ENCODE data around the gene PITX3. TPM values are rescaled to one million over a fixed set of nuclear protein-coding genes. Genes with fewer than 3 reads are reported as not detected.

Gene PITX3
- total and polyA plus RNA-seq, 10 of the 15 experiments (the other 5 are each of a cell fraction or from before 2014, with no cell fraction given): not detected

- TF ChIP-seq, protein P1, sequence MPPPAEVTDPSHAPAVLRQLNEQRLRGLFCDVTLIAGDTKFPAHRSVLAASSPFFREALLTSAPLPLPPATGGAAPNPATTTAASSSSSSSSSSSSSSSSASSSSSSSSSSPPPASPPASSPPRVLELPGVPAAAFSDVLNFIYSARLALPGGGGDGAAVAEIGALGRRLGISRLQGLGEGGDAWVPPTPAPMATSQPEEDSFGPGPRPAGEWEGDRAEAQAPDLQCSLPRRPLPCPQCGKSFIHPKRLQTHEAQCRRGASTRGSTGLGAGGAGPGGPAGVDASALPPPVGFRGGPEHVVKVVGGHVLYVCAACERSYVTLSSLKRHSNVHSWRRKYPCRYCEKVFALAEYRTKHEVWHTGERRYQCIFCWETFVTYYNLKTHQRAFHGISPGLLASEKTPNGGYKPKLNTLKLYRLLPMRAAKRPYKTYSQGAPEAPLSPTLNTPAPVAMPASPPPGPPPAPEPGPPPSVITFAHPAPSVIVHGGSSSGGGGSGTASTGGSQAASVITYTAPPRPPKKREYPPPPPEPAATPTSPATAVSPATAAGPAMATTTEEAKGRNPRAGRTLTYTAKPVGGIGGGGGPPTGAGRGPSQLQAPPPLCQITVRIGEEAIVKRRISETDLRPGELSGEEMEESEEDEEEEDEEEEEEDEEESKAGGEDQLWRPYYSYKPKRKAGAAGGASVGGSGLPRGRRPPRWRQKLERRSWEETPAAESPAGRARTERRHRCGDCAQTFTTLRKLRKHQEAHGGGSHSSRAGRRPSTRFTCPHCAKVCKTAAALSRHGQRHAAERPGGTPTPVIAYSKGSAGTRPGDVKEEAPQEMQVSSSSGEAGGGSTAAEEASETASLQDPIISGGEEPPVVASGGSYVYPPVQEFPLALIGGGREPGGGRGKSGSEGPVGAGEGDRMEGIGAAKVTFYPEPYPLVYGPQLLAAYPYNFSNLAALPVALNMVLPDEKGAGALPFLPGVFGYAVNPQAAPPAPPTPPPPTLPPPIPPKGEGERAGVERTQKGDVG (CRISPR knock-in tag; IDR thresholded peaks at IDR 0.05): no peak
- TF ChIP-seq TCF7 (IDR thresholded peaks at IDR 0.05; ENCODE audit: borderline replicate concordance): no peak
Observed at GRCh38 chr10:102231357-102232318, 9.7 kb downstream of the PITX3 start (continued).

DNA sequence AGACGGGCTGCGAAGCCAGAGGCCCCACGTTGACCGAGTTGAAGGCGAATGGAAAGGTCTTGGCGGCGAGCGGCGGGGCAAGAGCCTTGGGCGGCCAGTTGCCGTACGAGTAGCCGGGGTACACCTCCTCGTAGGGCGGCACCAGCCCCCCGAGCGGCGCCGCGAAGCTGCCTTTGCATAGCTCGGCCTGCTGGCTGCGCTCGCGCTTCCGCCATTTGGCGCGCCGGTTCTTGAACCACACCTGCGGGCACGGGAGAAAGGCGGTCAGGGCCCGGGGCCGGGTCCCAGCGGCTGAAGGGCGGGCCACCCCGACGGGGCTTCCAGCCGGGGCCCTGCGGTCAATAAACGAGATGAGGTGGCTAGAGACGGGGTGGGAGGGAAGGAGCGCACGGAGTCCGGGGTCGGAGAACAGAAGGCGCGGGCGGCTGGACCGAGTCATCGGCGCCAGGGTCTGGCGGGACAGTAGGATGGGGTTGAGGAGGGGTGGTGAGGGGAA is 10.4 kb downstream of the PITX3 start:
- Histone ChIP-seq H3K4me1 (ENCODE audit: control insufficient read depth, insufficient read depth, low read length) (peaks cover 15% of the 10 kb centered on the region), H3K9ac (ENCODE audit: control insufficient read depth, insufficient read depth, low read length) (no peak overlapping the region), H3K9me3 (replicated peaks; ENCODE audit: control insufficient read depth, insufficient read depth, low read length) (no peaks in the 10 kb centered on the region), H3K27ac (ENCODE audit: control insufficient read depth, insufficient read depth) (no peak overlapping the region), H3K79me2 (ENCODE audit: control insufficient read depth, insufficient read depth, low read length) (no peaks in the 10 kb centered on the region), H3K4me2 (ENCODE audit: control insufficient read depth, insufficient read depth) (peak overlapping the region; percentile 89), H3K27me3 (replicated peaks in 1 of 2; ENCODE audit: control insufficient read depth in 2 of 2, insufficient read depth in 2 of 2, low read length in 1 of 2) (peaks cover 7 to 11% of the 10 kb centered on the region in 2 experiments), H4K20me1 (ENCODE audit: control insufficient read depth, insufficient read depth) (no peaks in the 10 kb centered on the region), H3K4me3 (peak overlapping the region; percentile 64), H3K36me3 (ENCODE audit: control insufficient read depth in 2 of 2, insufficient read depth in 2 of 2, low read length in 1 of 2) (no peaks in the 10 kb centered on the region), H2AFZ (ENCODE audit: control insufficient read depth, low read depth, low read length) (peak overlapping the region; percentile 64)
- POLR2A ChIA-PET: interaction anchor here (0.6 to 1.4 kb wide), 5 partner anchors 64 to 191 kb away, joined by 3 to 4 read pairs (median 3); no protein-coding TSS in a partner anchor
- ATAC-seq (peak; percentile 49), FAIRE-seq (no peak), DNase-seq (ENCODE audit: low read depth, low spot score) (no peak)
- intact Hi-C loops (cut with micrococcal nuclease; ENCODE audit: unreplicated experiment): loop anchor here (1.0 to 5.0 kb wide), 3 partner anchors 121 to 351 kb away; no protein-coding TSS in a partner anchor
- BruUV-seq (replicated peaks): no TSS peak
- in situ Hi-C loops (cut with MboI): no loop called here
- CTCF ChIA-PET: interaction anchor here (0.5 to 15.4 kb wide), 49 partner anchors 8 to 703 kb away, joined by 3 to 632 read pairs (median 6); partner anchors contain the start of genes CUEDC2, FBXL15, GBF1 and NFKB2
- 3% methylated on average over 50 of the region's 52 CpGs for WGBS (ENCODE audit: insufficient coverage, insufficient replicate concordance, low lambda C conversion rate, missing lambda C conversion rate)
- SMC1A ChIA-PET (ENCODE audit: uncharacterized antibody, unreplicated experiment): interaction anchor here (0.9 to 12.2 kb wide), 19 partner anchors 9 to 353 kb away, joined by 3 to 231 read pairs (median 6); partner anchors contain the start of genes ACTR1A and GBF1
- RAD21 ChIA-PET (ENCODE audit: unreplicated experiment): interaction anchor here (0.6 to 13.1 kb wide), 29 partner anchors 11 to 352 kb away, joined by 3 to 256 read pairs (median 6); partner anchors contain the start of genes C10orf95, FBXL15, GBF1 and NFKB2
- TF ChIP-seq MTA2 (IDR thresholded peaks at IDR 0.05; ENCODE audit: low read depth): no peak
- TF ChIP-seq CEBPB (IDR thresholded peaks at IDR 0.05; ENCODE audit: borderline replicate concordance in 1 of 2, low read depth in 2 of 2, low read length in 2 of 2): no peak
- TF ChIP-seq ZBTB11 (CRISPR knock-in tag; IDR thresholded peaks at IDR 0.05): no peak
- TF ChIP-seq NR2C1 (IDR thresholded peaks at IDR 0.05): no peak
- no peak for TF ChIP-seq ATF2 (IDR thresholded peaks at IDR 0.05; ENCODE audit: low read length)
- TF ChIP-seq SIN3A (IDR thresholded peaks at IDR 0.05; ENCODE audit: low read depth, low read length): no peak
- TF ChIP-seq, protein P2, sequence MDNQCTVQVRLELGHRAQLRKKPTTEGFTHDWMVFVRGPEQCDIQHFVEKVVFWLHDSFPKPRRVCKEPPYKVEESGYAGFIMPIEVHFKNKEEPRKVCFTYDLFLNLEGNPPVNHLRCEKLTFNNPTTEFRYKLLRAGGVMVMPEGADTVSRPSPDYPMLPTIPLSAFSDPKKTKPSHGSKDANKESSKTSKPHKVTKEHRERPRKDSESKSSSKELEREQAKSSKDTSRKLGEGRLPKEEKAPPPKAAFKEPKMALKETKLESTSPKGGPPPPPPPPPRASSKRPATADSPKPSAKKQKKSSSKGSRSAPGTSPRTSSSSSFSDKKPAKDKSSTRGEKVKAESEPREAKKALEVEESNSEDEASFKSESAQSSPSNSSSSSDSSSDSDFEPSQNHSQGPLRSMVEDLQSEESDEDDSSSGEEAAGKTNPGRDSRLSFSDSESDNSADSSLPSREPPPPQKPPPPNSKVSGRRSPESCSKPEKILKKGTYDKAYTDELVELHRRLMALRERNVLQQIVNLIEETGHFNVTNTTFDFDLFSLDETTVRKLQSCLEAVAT (IDR thresholded peaks at IDR 0.05): no peak

Data from GM12878 (cell line).